ENCODE results near the gene CEP350.

GRCh38 chr1:179925302-179925701 lies 29.3 kb upstream of the CEP350 start:
- no peak for TF ChIP-seq CTCF (IDR thresholded peaks at IDR 0.05)
- no peak for TF ChIP-seq CHD2 (IDR thresholded peaks at IDR 0.05; ENCODE audit: low read length, partially characterized antibody)
- no peak for TF ChIP-seq GATA3 (IDR thresholded peaks at IDR 0.05; ENCODE audit: borderline replicate concordance)
- no peak for TF ChIP-seq POLR2A (IDR thresholded peaks at IDR 0.05; ENCODE audit: low read length)
- TF ChIP-seq KDM1A (IDR thresholded peaks at IDR 0.05; ENCODE audit: low read depth): no peak

Data from A549 (cell line).